ENCODE results near the gene SMARCD3. TPM values are rescaled to one million over a fixed set of nuclear protein-coding genes. Genes with fewer than 3 reads are reported as not detected.

SMARCD3 gene
- total RNA-seq, 1 experiment from 2014 or later: 30.3 TPM

DNA sequence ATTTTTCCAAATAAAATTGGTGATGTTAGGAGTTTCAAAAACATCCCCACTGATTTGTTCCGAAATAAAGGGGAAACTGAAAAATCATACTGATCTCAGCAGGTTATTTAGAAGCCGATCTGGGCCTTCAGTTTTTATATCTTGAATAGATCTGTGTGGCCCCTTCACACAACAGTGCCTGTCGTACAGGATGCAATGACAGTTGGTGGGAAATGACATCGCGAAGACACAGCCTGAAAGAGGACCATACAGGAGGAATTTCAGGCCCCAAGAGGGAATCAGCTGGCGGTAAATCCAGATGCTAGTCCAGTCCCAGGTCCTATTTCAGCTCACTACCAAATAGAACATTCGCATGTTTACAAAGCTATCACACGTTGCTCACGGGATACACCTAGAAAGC lies 41.2 kb downstream of the SMARCD3 start:
- ATAC-seq (no peak), DNase-seq (ENCODE audit: low read depth, low spot score) (no peak)
- no peaks in the 10 kb centered on the region for H3K4me1 ChIP-seq (ENCODE audit: control insufficient read depth in 1 of 2, insufficient read depth in 2 of 2, low read length in 2 of 2)
- H3K79me2 ChIP-seq (ENCODE audit: insufficient read depth, low read length): no peaks in the 10 kb centered on the region
- no peak overlapping the region for H3K9ac ChIP-seq (ENCODE audit: low read length)
- ChIA-PET CTCF (no interaction called here), POLR2A (no interaction called here), RAD21 (ENCODE audit: low non-redundant PET in 1 of 2, low total read pairs in 2 of 2, uncharacterized antibody in 2 of 2, unreplicated experiment in 2 of 2) (no interaction called here)
- no TSS peak for BruUV-seq (replicated peaks)
- TF ChIP-seq EZH2phosphoT487 (IDR thresholded peaks at IDR 0.05; ENCODE audit: borderline replicate concordance) (no peak), CEBPB (IDR thresholded peaks at IDR 0.05; ENCODE audit: low read depth) (no peak), TCF7L2 (IDR thresholded peaks at IDR 0.05; ENCODE audit: borderline replicate concordance, extremely low read depth, insufficient read depth, insufficient read length) (no peak), SIN3A (IDR thresholded peaks at IDR 0.05; ENCODE audit: low read depth) (no peak)
- TF ChIP-seq, protein P1, sequence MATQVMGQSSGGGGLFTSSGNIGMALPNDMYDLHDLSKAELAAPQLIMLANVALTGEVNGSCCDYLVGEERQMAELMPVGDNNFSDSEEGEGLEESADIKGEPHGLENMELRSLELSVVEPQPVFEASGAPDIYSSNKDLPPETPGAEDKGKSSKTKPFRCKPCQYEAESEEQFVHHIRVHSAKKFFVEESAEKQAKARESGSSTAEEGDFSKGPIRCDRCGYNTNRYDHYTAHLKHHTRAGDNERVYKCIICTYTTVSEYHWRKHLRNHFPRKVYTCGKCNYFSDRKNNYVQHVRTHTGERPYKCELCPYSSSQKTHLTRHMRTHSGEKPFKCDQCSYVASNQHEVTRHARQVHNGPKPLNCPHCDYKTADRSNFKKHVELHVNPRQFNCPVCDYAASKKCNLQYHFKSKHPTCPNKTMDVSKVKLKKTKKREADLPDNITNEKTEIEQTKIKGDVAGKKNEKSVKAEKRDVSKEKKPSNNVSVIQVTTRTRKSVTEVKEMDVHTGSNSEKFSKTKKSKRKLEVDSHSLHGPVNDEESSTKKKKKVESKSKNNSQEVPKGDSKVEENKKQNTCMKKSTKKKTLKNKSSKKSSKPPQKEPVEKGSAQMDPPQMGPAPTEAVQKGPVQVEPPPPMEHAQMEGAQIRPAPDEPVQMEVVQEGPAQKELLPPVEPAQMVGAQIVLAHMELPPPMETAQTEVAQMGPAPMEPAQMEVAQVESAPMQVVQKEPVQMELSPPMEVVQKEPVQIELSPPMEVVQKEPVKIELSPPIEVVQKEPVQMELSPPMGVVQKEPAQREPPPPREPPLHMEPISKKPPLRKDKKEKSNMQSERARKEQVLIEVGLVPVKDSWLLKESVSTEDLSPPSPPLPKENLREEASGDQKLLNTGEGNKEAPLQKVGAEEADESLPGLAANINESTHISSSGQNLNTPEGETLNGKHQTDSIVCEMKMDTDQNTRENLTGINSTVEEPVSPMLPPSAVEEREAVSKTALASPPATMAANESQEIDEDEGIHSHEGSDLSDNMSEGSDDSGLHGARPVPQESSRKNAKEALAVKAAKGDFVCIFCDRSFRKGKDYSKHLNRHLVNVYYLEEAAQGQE (IDR thresholded peaks at IDR 0.05; ENCODE audit: low read depth): no peak
- no peak overlapping the region for H3K27ac ChIP-seq (ENCODE audit: low read depth, low read length)
- H3K9me2 ChIP-seq (ENCODE audit: insufficient read depth): no peaks in the 10 kb centered on the region
- no peaks in the 10 kb centered on the region for H4K20me1 ChIP-seq (ENCODE audit: insufficient read depth)
- peaks cover 0 to 4% of the 10 kb centered on the region in 2 experiments; a peak in 1 of 4 replicates for H3K36me3 ChIP-seq (ENCODE audit: control insufficient read depth in 1 of 2, insufficient read depth in 2 of 2, low read length in 2 of 2)
- intact Hi-C loops (cut with micrococcal nuclease): no loop called here
- no peak overlapping the region for H3K4me2 ChIP-seq (ENCODE audit: low read length)
- no peak overlapping the region for H2AFZ ChIP-seq (ENCODE audit: low read depth, low read length, poor library complexity, severe bottlenecking)
- no peak overlapping the region for H3K4me3 ChIP-seq (replicated peaks in 1 of 2; ENCODE audit: low read depth in 1 of 2, low read length in 2 of 2)
- no peaks in the 10 kb centered on the region for H3K27me3 ChIP-seq (ENCODE audit: insufficient read depth, low read length)
- H3K9me3 ChIP-seq (ENCODE audit: control insufficient read depth in 1 of 2, insufficient read depth in 1 of 2, low read depth in 1 of 2, low read length in 2 of 2): no peaks in the 10 kb centered on the region

DNA sequence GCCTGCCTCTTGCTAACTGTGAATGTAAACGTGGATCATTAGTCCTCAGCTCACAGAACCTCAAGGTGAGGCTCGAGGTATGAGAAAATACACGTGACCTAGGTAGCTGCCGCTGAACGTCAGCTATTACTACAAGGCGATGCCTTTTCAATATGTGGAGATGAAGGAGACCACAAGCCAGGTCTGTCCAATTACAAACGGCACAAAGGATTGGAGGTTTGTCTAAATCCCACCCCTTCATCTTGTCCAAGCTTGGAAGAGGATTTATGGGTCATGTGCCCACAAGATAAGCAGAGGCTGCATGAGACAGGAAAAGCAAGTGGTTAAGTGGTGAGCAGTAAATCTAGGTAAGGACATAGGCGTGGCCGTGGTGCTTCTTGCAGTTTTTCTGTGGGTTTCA lies 41.6 kb downstream of the SMARCD3 start:
- Histone ChIP-seq H3K9ac (ENCODE audit: low read length) (no peak overlapping the region), H3K4me3 (replicated peaks in 1 of 2; ENCODE audit: low read depth in 1 of 2, low read length in 2 of 2) (no peak overlapping the region), H3K27ac (ENCODE audit: low read depth, low read length) (no peak overlapping the region), H3K9me2 (ENCODE audit: insufficient read depth) (no peaks in the 10 kb centered on the region), H2AFZ (ENCODE audit: low read depth, low read length, poor library complexity, severe bottlenecking) (no peak overlapping the region), H3K4me1 (ENCODE audit: control insufficient read depth in 1 of 2, insufficient read depth in 2 of 2, low read length in 2 of 2) (no peaks in the 10 kb centered on the region), H3K79me2 (ENCODE audit: insufficient read depth, low read length) (no peaks in the 10 kb centered on the region), H4K20me1 (ENCODE audit: insufficient read depth) (no peaks in the 10 kb centered on the region), H3K27me3 (ENCODE audit: insufficient read depth, low read length) (0 out of 2 replicates have a peak, but pooled peaks cover 3% of the 10 kb centered on the region), H3K36me3 (ENCODE audit: control insufficient read depth in 1 of 2, insufficient read depth in 2 of 2, low read length in 2 of 2) (peaks cover 0 to under 1% of the 10 kb centered on the region in 2 experiments; a peak in 1 of 4 replicates), H3K4me2 (ENCODE audit: low read length) (no peak overlapping the region), H3K9me3 (ENCODE audit: control insufficient read depth in 1 of 2, insufficient read depth in 1 of 2, low read depth in 1 of 2, low read length in 2 of 2) (no peaks in the 10 kb centered on the region)
- ATAC-seq (no peak), DNase-seq (ENCODE audit: low read depth, low spot score) (no peak)
- ChIA-PET POLR2A (no interaction called here), RAD21 (ENCODE audit: low non-redundant PET in 1 of 2, low total read pairs in 2 of 2, uncharacterized antibody in 2 of 2, unreplicated experiment in 2 of 2) (no interaction called here), CTCF (no interaction called here)
- intact Hi-C loops (cut with micrococcal nuclease): no loop called here
- BruUV-seq (replicated peaks): no TSS peak
- no peak for TF ChIP-seq ZFX (IDR thresholded peaks at IDR 0.05)
- TF ChIP-seq, protein P1 (IDR thresholded peaks at IDR 0.05; ENCODE audit: low read depth): no peak
- no peak for TF ChIP-seq SP1 (IDR thresholded peaks at IDR 0.05; ENCODE audit: low read depth)
- TF ChIP-seq JUND (IDR thresholded peaks at IDR 0.05): no peak
- TF ChIP-seq POLR2A (IDR thresholded peaks at IDR 0.05; ENCODE audit: borderline replicate concordance, extremely low read depth, insufficient read depth, insufficient read length): no peak
- no peak for TF ChIP-seq SIN3A (IDR thresholded peaks at IDR 0.05; ENCODE audit: low read depth)
- TF ChIP-seq, protein P2, sequence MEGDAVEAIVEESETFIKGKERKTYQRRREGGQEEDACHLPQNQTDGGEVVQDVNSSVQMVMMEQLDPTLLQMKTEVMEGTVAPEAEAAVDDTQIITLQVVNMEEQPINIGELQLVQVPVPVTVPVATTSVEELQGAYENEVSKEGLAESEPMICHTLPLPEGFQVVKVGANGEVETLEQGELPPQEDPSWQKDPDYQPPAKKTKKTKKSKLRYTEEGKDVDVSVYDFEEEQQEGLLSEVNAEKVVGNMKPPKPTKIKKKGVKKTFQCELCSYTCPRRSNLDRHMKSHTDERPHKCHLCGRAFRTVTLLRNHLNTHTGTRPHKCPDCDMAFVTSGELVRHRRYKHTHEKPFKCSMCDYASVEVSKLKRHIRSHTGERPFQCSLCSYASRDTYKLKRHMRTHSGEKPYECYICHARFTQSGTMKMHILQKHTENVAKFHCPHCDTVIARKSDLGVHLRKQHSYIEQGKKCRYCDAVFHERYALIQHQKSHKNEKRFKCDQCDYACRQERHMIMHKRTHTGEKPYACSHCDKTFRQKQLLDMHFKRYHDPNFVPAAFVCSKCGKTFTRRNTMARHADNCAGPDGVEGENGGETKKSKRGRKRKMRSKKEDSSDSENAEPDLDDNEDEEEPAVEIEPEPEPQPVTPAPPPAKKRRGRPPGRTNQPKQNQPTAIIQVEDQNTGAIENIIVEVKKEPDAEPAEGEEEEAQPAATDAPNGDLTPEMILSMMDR (IDR thresholded peaks at IDR 0.05 in 2 of 3, conservative IDR thresholded peaks at IDR 0.05 in 1 of 3; ENCODE audit: borderline replicate concordance in 1 of 3, insufficient read depth in 1 of 3, low read depth in 2 of 3, low read length in 2 of 3): no peak
- TF ChIP-seq ZNF274 (IDR thresholded peaks at IDR 0.05; ENCODE audit: low read depth, low read length): no peak
- no peak for TF ChIP-seq EZH2phosphoT487 (IDR thresholded peaks at IDR 0.05; ENCODE audit: borderline replicate concordance)
- no peak for TF ChIP-seq CBX3 (IDR thresholded peaks at IDR 0.05; ENCODE audit: low read depth)
